ENCODE data around the gene PTPRK. TPM values are rescaled to one million over a fixed set of nuclear protein-coding genes. Genes with fewer than 3 reads are reported as not detected.

Gene PTPRK
- total and polyA plus RNA-seq, 12 donors, result 7.5 to 47.7 (median 35.7) TPM

- TF ChIP-seq CTCF (IDR thresholded peaks at IDR 0.05), result no peak
- intact Hi-C loops (cut with DNase I), result loop anchor here in 3 of 10 donors (5.0 to 10.0 kb wide), 3 partner anchors 260 to 802 kb away; no protein-coding TSS in a partner anchor
- no peak overlapping the region for H3K4me3 ChIP-seq
- 96 to 100% methylated on average over 2 of the region's 2 CpGs for WGBS, 2 donors
- peaks cover 0 to 17% (median 5%) of the 10 kb centered on the region in 9 donors for H3K4me1 ChIP-seq
- ATAC-seq (no peak), DNase-seq (no peak)
- no peak overlapping the region for H3K27ac ChIP-seq
- H3K9me3 ChIP-seq, result no peaks in the 10 kb centered on the region
- H3K36me3 ChIP-seq, result peaks cover 0 to 19% (median 0%) of the 10 kb centered on the region in 9 donors
- no peaks in the 10 kb centered on the region for H3K27me3 ChIP-seq
These were observed 455.9 kb downstream of the PTPRK start for GRCh38 chr6:128064540-128064895.

- 91% methylated on average over 3 of the region's 3 CpGs for WGBS, 2 donors
- DNase-seq (no peak), ATAC-seq (no peak)
- Histone ChIP-seq H3K4me3 (no peak overlapping the region), H3K27me3 (no peaks in the 10 kb centered on the region), H3K36me3 (peaks cover 0 to 24% (median 0%) of the 10 kb centered on the region in 9 donors), H3K4me1 (peaks cover 0 to 15% (median 5%) of the 10 kb centered on the region in 9 donors), H3K27ac (no peak overlapping the region), H3K9me3 (no peaks in the 10 kb centered on the region)
- intact Hi-C loops (cut with DNase I), result loop anchor here in 3 of 10 donors (5.0 to 10.0 kb wide), 3 partner anchors 261 to 802 kb away; no protein-coding TSS in a partner anchor
- TF ChIP-seq CTCF (IDR thresholded peaks at IDR 0.05), result no peak
These were observed 456.4 kb downstream of the PTPRK start for GRCh38 chr6:128063850-128064539.

- H3K36me3 ChIP-seq, result peaks cover 0 to 33% (median 0%) of the 10 kb centered on the region in 9 donors
- 98 to 99% methylated on average over 5 of the region's 5 CpGs for WGBS, 2 donors
- H3K27ac ChIP-seq, result no peak overlapping the region
- no peak overlapping the region for H3K4me3 ChIP-seq
- no peaks in the 10 kb centered on the region for H3K9me3 ChIP-seq
- H3K4me1 ChIP-seq, result peaks cover 0 to 12% (median 5%) of the 10 kb centered on the region in 9 donors
- no peaks in the 10 kb centered on the region for H3K27me3 ChIP-seq
- TF ChIP-seq CTCF (IDR thresholded peaks at IDR 0.05), result no peak
- DNase-seq (no peak), ATAC-seq (no peak)
- intact Hi-C loops (cut with DNase I), result loop anchor here in 3 of 10 donors (5.0 to 10.0 kb wide), 3 partner anchors 262 to 801 kb away; no protein-coding TSS in a partner anchor
These were observed 457.4 kb downstream of the PTPRK start for GRCh38 chr6:128062882-128063603.

DNA sequence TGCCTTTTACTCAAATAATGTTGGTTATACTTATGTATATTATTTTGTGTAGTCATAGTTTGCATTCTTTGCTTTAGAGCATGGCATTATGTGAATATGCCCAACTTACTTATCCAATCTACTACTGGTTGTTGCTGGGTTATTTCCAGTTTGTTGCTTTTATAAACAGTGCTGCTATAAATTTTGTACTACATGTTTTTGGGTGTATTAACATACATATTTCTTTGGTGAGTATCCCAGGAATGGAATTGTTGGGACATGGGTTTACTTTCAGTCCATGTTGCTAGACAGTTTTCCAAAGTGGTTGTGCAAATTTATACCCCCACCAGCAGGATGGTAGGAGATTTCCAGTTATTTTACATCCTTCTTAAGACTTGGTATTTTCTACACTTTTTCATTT, 462.5 kb downstream of the PTPRK start:
- TF ChIP-seq CTCF (IDR thresholded peaks at IDR 0.05), result no peak
- intact Hi-C loops (cut with DNase I), result no loop called here
- Histone ChIP-seq H3K4me1 (no peaks in the 10 kb centered on the region), H3K27ac (no peak overlapping the region), H3K36me3 (peaks cover 0 to 44% (median 0%) of the 10 kb centered on the region in 9 donors), H3K9me3 (no peaks in the 10 kb centered on the region), H3K27me3 (no peaks in the 10 kb centered on the region), H3K4me3 (no peak overlapping the region)
- DNase-seq (no peak), ATAC-seq (no peak)
